ENCODE results near the gene MTX2. TPM values are rescaled to one million over a fixed set of nuclear protein-coding genes. Genes with fewer than 3 reads are reported as not detected.

The MTX2 gene
- total RNA-seq, 3 donors from 2014 or later (not counting 1 experiment from before 2014, with no cell fraction given) = 3.8 to 8.7 (median 7.7) TPM

- no peak for ATAC-seq
- Histone ChIP-seq H3K27me3 (ENCODE audit: control insufficient read depth, insufficient read depth, low read length) (no peaks in the 10 kb centered on the region), H3K36me3 (ENCODE audit: control insufficient read depth, insufficient read depth, low read length) (no peaks in the 10 kb centered on the region), H3K27ac (ENCODE audit: low read length) (no peak overlapping the region), H3K9me3 (ENCODE audit: control insufficient read depth, insufficient read depth, low read length) (no peaks in the 10 kb centered on the region), H3K4me3 (ENCODE audit: low read length) (no peak overlapping the region), H3K4me1 (ENCODE audit: control insufficient read depth, insufficient read depth, low read length) (no peaks in the 10 kb centered on the region)
- no peak for TF ChIP-seq CTCF (IDR thresholded peaks at IDR 0.05)
- Mint-ChIP-seq H3K27me3 (ENCODE audit: low read depth in 2 of 2) (no peaks in the 10 kb centered on the region), H3K4me1 (peaks cover 0 to 4% of the 10 kb centered on the region in 2 donors), H3K9me3 (no peaks in the 10 kb centered on the region), H3K36me3 (no peaks in the 10 kb centered on the region), H3K27ac (no peak overlapping the region), H3K4me3 (no peak overlapping the region)
- intact Hi-C loops (cut with micrococcal nuclease) = no loop called here
- no peak for DNase-seq
These were observed 48.0 kb downstream of the MTX2 start for GRCh38 chr2:176317199-176317598.

- Histone ChIP-seq H3K27me3 (ENCODE audit: control insufficient read depth, insufficient read depth, low read length) (no peaks in the 10 kb centered on the region), H3K4me3 (ENCODE audit: low read length) (no peak overlapping the region), H3K36me3 (ENCODE audit: control insufficient read depth, insufficient read depth, low read length) (no peaks in the 10 kb centered on the region), H3K4me1 (ENCODE audit: control insufficient read depth, insufficient read depth, low read length) (no peaks in the 10 kb centered on the region), H3K9me3 (ENCODE audit: control insufficient read depth, insufficient read depth, low read length) (no peaks in the 10 kb centered on the region), H3K27ac (ENCODE audit: low read length) (no peak overlapping the region)
- DNase-seq (no peak), ATAC-seq (no peak)
- H3K36me3 Mint-ChIP-seq = no peaks in the 10 kb centered on the region
- H3K27ac Mint-ChIP-seq = no peak overlapping the region
- peaks cover 0 to 4% of the 10 kb centered on the region in 2 donors for H3K4me1 Mint-ChIP-seq
- no peaks in the 10 kb centered on the region for H3K9me3 Mint-ChIP-seq
- no peak for TF ChIP-seq CTCF (IDR thresholded peaks at IDR 0.05)
- no peak overlapping the region for H3K4me3 Mint-ChIP-seq
- intact Hi-C loops (cut with micrococcal nuclease) = no loop called here
- WGBS (ENCODE audit: insufficient coverage) = no CpG with 5 or more reads among the region's 1 CpG
- no peaks in the 10 kb centered on the region for H3K27me3 Mint-ChIP-seq (ENCODE audit: low read depth in 2 of 2)
These were observed 48.4 kb downstream of the MTX2 start for GRCh38 chr2:176317623-176318065.

GRCh38 chr2:176321916-176322315 is 52.7 kb downstream of the MTX2 start:
- no peaks in the 10 kb centered on the region for H3K9me3 ChIP-seq (ENCODE audit: control insufficient read depth, insufficient read depth, low read length)
- H3K27ac Mint-ChIP-seq = no peak overlapping the region
- no peaks in the 10 kb centered on the region for H3K27me3 ChIP-seq (ENCODE audit: control insufficient read depth, insufficient read depth, low read length)
- H3K27me3 Mint-ChIP-seq (ENCODE audit: low read depth in 2 of 2) = no peaks in the 10 kb centered on the region
- H3K4me1 ChIP-seq (ENCODE audit: control insufficient read depth, insufficient read depth, low read length) = no peaks in the 10 kb centered on the region
- no peaks in the 10 kb centered on the region for H3K36me3 ChIP-seq (ENCODE audit: control insufficient read depth, insufficient read depth, low read length)
- no peak overlapping the region for H3K4me3 Mint-ChIP-seq
- DNase-seq (no peak), ATAC-seq (no peak)
- no peaks in the 10 kb centered on the region for H3K36me3 Mint-ChIP-seq
- no peaks in the 10 kb centered on the region for H3K9me3 Mint-ChIP-seq
- H3K4me3 ChIP-seq (ENCODE audit: low read length) = no peak overlapping the region
- TF ChIP-seq CTCF (IDR thresholded peaks at IDR 0.05) = no peak
- 100% methylated on average over 1 of the region's 1 CpG for WGBS (ENCODE audit: insufficient coverage)
- H3K4me1 Mint-ChIP-seq = peaks cover 0 to 8% of the 10 kb centered on the region in 2 donors
- intact Hi-C loops (cut with micrococcal nuclease) = no loop called here
- no peak overlapping the region for H3K27ac ChIP-seq (ENCODE audit: low read length)

GRCh38 chr2:176324862-176325261 is 55.6 kb downstream of the MTX2 start:
- WGBS (ENCODE audit: insufficient coverage) = 95% methylated on average over 2 of the region's 3 CpGs
- Histone ChIP-seq H3K36me3 (ENCODE audit: control insufficient read depth, insufficient read depth, low read length) (peaks cover 3% of the 10 kb centered on the region), H3K27me3 (ENCODE audit: control insufficient read depth, insufficient read depth, low read length) (no peaks in the 10 kb centered on the region), H3K4me1 (ENCODE audit: control insufficient read depth, insufficient read depth, low read length) (no peaks in the 10 kb centered on the region), H3K27ac (ENCODE audit: low read length) (no peak overlapping the region), H3K4me3 (ENCODE audit: low read length) (no peak overlapping the region), H3K9me3 (ENCODE audit: control insufficient read depth, insufficient read depth, low read length) (no peaks in the 10 kb centered on the region)
- TF ChIP-seq CTCF (IDR thresholded peaks at IDR 0.05) = no peak
- Mint-ChIP-seq H3K27ac (no peak overlapping the region), H3K4me1 (peaks cover 0 to 4% of the 10 kb centered on the region in 2 donors), H3K27me3 (ENCODE audit: low read depth in 2 of 2) (no peaks in the 10 kb centered on the region), H3K9me3 (no peaks in the 10 kb centered on the region), H3K4me3 (no peak overlapping the region), H3K36me3 (peaks cover 5% of the 10 kb centered on the region)
- DNase-seq (no peak), ATAC-seq (no peak)
- intact Hi-C loops (cut with micrococcal nuclease) = no loop called here
